HUDEP-2 (cell line): ENCODE measurements around the gene CGB3.
A peak's percentile ranks its signal among the peaks of the same experiment; 100 is the strongest.

ENCODE experiments used
- DNase-seq, 76 experiments: peaks; one replicate each; lab custom pipeline; 2025; ENCODE audit not compliant: unreplicated experiment in 76 of 76; lab: John Stamatoyannopoulos, UW

The CGB3 gene

GRCh38 chr19:49017666-49018351, 6.3 kb downstream of the CGB3 start:
- peak in 65 of 76 experiments; percentile 22 to 85 (median 61) for DNase-seq

GRCh38 chr19:49017041-49017665, 7.0 kb downstream of the CGB3 start, which contains the start of gene LHB:
Gene LHB (minus strand): TSS chr19:49017091. CDS start chr19:49017081, 10 bp downstream.
- DNase-seq: no peak

GRCh38 chr19:49016067-49016839, 7.9 kb downstream of the CGB3 start:
- no peak for DNase-seq

- no peak for DNase-seq
Measured at GRCh38 chr19:49014870-49015255, 9.3 kb downstream of the CGB3 start.

- no peak for DNase-seq
Measured at GRCh38 chr19:49014123-49014869, 9.8 kb downstream of the CGB3 start.

GRCh38 chr19:49011194-49011593, 12.9 kb downstream of the CGB3 start:
- DNase-seq: no peak

- DNase-seq: no peak
Measured at GRCh38 chr19:49010453-49010852, 13.7 kb downstream of the CGB3 start.

GRCh38 chr19:49009828-49010227, 14.3 kb downstream of the CGB3 start:
- no peak for DNase-seq

- DNase-seq: no peak
Measured at GRCh38 chr19:49006905-49007304, 17.2 kb downstream of the CGB3 start.

- DNase-seq: no peak
Measured at GRCh38 chr19:49004964-49005614, 19.0 kb downstream of the CGB3 start.

- no peak for DNase-seq
Measured at GRCh38 chr19:49004133-49004532, 20.0 kb downstream of the CGB3 start.

GRCh38 chr19:48999481-49000325, 24.4 kb downstream of the CGB3 start:
- DNase-seq: peak in 56 of 76 experiments; percentile 22 to 76 (median 56)

- DNase-seq: peak in 56 of 76 experiments; percentile 16 to 82 (median 62)
Measured at GRCh38 chr19:48997972-48998371, 26.2 kb downstream of the CGB3 start.

GRCh38 chr19:48994035-48994386, 30.1 kb downstream of the CGB3 start:
- peak in 1 of 76 experiments; percentile 28 for DNase-seq

GRCh38 chr19:48993175-48994034, 30.7 kb downstream of the CGB3 start, which contains the start of the genes GYS1 and RUVBL2:
Gene GYS1 (minus strand): TSS chr19:48993309. CDS start chr19:48993112, 197 bp downstream.
Gene RUVBL2 (plus strand): TSS chr19:48993887. CDS start chr19:48993912, 25 bp downstream.
- peak; percentile 91 to 100 (median 100) for DNase-seq

GRCh38 chr19:48992581-48993174, 31.5 kb downstream of the CGB3 start:
- peak in 6 of 76 experiments; percentile 26 to 60 (median 52) for DNase-seq

GRCh38 chr19:48991873-48992580, 32.1 kb downstream of the CGB3 start:
- peak in 15 of 76 experiments; percentile 16 to 39 (median 27) for DNase-seq
